HG03175 (cell line): ENCODE measurements around the gene SEMA3E.
"Not testable (repeated sequence)": the region's sequence is repeated elsewhere in the genome, so short reads cannot be mapped to it uniquely, and the experiment has no call there.

ENCODE experiments used
- ATAC-seq: cut with Tn5 transposase; IDR thresholded peaks from one replicate; pipeline ENCODE4 v1.9.1; 2021; ENCODE audit warnings: mild to moderate bottlenecking, moderate library complexity; ENCODE audit not compliant: unreplicated experiment

SEMA3E gene

DNA sequence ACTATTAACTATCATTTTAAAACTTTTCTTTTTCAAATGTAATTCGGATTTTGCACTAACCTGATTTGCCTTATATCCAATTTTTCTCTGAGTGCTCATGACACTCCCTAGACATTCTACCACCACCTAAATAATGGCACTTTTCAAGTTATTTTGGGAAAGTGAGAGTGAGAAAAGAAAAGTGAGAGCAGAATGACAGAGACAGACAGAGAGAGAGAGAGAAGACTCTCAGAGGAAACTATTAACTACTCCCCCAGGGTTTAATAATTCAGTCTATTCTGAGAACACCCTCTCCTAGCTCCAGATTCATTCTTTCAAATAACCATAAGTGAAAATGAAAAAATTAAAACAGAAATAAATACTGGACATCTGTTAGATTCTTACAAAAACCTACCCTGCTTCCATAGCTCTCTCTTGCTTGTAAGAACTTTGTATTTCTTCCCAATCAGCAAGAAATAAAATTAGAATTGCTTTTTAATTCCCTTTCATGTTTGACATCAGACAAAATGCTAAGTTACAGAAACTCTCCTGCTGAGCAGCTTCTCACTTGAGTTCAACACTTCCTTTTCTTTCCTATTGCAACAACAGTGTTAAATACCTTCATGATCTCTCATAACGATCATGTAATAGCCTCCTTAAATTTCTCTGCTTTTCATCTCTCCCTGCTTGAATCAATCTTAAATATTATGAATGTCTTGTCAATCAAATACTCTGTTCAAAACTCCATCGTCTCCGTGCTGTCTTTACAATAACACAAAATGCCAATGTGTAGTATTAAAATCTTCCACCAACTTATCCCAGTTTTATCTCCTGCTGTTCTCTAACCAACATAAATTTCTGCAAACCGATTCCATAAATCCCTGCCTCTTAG lies 191.7 kb downstream of the SEMA3E start:
- no peak for ATAC-seq

DNA sequence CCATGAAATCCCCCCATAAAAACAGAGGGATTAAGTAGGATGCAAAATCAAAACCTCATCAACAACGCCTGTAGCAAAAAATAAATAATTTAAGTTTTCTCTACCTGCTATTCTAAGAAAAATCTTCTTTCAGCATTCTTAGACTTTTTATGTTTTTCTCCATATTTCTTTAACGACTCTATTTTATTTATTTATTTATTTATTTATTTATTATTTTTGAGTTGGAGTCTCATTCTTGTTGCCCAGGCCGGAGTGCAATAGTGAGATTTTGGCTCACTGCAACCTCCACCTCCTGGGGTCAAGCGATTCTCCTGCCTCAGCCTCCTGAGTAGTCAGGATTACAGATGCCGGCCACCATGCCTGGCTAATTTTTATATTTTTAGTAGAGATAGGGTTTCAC lies 192.5 kb downstream of the SEMA3E start:
- ATAC-seq = no peak

DNA sequence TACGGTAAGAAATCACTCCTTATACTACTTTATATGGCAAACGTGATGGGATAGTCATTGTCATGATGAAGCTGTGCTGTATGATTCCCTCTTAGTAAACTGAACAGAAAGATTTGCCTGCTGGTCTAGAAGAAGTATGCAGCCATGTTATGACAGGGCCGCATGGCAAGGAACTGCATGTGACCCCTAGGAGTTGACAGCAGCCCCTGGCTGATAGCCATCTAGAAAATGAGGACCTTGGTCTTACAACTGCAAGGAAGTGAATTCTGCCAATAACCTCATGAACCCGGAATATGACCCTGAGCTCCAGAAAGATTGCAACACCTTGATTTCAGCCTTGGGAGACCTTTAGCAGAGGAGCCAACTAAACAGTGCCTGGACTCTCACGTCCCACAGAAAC lies 193.3 kb downstream of the SEMA3E start:
- ATAC-seq = no peak

DNA sequence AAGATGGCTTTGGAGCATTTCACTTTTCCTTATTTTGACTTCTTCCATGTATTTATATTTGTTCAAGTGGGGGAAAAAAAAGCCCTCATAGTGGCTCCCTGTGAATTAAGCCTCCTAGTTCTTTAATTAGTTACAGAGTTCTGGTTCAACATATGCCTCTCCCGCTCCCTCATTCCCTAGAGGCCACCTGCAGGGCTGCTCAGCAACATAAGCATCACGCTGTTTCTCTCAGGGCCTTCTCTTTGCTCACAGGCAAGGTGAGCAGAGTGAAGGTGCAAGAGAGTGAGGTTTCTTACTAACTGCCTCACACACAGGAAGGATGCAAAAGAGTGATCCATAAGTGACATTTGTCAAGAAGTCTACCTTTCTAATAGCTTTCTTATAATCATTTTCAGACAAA lies 196.7 kb downstream of the SEMA3E start:
- ATAC-seq = no peak

DNA sequence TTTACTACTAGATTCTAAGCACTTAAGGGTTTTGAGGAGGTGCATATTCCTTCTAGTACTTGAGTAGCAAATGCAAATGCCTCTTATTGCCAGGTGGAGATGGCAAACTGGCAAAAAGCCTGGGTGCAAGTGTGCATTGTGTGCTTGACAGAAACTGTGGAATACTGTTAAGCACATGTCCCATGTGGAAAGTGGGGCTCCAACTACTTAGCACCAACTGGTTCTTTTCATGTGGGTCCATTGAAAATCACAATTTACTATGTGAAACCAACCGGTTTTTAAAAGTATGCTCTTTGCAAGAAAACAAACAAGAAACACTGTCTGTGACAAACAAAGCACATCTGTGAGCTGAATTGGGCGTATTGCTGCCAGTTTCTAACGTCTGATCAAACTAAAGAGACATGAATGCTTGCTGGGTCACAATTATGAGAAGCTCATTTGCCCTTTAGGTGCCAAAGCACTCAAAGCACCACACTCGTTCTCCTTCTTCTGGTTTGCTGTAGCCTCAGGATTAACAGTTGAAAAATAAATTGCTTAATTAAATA lies 197.4 kb downstream of the SEMA3E start:
- ATAC-seq = no peak

DNA sequence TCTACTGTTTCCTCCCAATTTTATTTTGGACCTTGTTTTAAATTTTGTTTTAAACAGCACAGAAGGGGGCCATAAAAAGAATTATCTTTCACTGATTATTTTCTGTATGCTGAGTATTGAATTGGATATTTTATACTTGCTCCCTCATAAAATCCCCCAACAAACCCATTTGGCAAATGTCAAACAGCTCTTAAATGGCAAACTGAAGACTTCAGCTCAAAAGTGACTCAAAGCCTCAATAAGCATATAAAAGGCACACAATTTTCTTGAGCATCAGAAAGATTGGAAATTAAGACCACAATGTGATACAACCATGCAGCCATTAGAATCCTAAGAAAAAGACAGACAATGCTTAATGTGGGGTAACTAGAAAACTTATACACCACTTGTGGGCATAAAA lies 199.2 kb downstream of the SEMA3E start:
- ATAC-seq = no peak

DNA sequence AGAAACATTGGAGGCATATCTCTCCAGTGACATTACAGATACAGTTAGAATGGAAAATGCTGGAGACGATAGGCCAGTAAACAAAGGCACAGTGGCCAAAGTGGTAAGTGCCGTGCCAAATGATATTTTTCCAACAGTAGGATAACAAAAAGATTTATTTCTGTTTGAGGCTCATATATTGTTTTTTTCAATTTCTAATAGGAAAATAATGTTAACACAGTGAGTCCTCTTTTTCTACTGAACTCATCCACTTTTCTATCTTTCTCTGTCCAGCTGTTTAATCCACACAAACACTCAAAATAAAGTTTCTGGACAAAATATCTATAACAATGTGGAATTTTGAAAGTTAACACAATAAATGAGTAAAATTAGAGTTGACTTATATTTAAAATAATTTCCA lies 201.3 kb downstream of the SEMA3E start:
- ATAC-seq = no peak

DNA sequence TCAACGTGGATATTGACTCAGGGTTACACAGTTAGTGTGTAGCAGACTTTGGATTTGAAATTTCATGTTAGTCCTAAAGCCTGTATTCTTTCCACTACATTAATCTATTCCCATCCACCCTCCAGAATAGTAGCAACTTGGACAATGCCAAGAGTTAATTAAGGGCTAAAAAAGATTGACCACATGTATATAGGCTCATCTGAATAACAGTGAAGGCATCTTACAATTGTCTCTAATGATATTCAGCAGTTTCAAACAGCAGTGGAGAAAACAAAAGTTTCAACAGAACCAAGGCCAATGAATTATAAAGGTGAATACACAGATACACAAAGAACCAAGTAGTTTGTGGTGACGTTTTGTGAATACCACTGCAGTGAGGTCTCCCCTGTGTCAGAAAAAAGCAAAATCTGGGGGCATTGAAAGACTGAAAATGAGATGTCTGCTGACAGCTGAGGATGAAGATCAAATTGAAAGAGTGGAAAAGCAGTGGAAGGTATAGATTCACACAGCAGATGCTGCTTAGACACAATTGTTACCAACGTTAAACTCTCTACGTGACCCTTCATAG lies 202.8 kb downstream of the SEMA3E start:
- ATAC-seq = no peak

DNA sequence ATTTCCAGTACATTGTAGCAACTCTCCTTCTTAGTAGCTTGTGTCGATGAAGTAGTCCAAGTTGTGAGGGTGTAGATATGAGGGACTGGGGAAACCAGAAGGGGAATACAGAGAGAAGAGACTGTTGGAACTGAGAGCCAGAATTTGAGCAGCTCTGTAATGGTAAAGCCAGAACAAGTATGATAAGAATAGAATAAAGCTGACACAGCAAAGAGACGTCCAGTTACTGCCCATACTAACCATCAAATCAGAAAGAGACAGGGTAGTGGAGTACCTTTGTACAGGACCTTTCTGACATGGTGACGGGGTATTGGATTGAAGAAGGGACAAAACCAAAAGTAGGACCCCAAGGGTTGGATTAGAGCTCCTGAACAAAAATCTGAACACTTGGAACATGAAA lies 206.0 kb downstream of the SEMA3E start:
- ATAC-seq = no peak

DNA sequence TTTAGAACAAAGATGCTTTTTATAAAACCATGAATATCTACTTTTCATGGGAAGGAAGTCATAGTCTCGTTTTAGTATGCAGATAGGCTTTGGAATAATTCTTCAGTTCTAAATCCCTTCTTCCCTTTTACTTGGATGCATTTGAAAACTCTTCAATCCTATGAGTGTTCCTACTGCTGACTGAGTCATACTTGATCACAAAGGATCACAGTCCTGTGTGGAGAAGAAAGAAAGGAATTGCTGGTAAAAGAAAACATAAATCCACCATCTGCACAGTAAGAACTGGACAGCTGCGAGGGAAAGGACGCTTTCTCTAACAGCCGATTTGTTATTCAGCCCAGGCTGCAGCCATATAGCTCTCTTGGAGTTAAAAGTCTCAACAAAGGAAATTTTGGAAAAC lies 209.9 kb downstream of the SEMA3E start:
- ATAC-seq = no peak

DNA sequence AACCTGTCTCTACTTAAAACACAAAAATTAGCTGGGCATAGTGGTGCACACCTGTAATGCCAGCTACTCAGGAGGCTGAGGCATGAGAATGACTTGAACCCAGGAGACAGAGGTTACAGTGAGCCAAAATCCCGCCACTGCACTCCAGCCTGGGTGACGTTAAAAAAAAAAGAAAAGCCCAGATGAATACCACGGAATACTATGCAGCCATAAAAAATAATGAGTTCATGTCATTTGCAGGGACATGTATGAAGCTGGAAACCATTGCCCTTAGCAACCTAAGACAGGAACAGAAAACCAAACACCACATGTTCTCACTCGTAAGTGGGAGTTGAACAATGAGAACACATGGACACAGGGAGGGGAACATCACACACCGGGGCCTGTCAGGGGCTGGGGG lies 218.7 kb downstream of the SEMA3E start:
- not testable (repeated sequence) for ATAC-seq

DNA sequence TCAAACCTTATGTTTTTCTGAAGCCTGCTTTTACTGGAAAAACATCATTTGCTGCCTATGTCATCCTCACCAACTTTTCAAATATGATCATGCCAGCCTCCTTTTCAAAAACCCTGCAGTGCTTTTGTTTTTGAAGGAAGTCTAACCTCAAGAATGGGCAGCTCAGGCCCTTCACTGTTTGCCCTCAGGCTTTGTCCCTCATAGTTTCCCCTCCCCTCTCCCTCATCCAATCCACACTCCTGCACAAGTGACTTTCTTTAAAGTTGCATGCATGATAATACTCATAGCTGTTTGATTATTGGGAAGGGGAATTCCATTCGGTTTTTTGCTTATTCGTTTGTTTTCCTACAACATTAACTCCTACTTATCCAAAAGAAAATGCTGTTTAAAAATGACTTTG lies 219.4 kb downstream of the SEMA3E start:
- ATAC-seq = no peak

DNA sequence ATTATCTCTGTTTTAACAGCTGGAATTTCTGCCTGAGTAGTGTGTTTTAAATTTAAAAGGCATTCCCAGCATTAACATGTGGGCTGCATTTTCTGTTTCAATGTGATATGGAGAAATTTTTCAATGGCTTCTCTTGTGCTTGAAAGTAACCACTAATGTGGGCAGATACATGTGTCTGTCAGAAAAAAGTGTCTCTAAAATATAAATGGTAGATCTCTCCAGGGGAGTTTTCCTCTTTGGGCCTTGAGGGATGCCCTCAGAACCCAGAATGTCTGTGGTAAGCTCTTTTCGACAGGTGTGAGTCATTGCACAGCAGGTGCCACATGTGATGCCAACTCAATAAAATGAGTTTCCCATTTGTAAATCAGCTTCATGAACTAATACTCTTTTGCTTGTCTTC lies 221.1 kb downstream of the SEMA3E start:
- ATAC-seq = no peak

DNA sequence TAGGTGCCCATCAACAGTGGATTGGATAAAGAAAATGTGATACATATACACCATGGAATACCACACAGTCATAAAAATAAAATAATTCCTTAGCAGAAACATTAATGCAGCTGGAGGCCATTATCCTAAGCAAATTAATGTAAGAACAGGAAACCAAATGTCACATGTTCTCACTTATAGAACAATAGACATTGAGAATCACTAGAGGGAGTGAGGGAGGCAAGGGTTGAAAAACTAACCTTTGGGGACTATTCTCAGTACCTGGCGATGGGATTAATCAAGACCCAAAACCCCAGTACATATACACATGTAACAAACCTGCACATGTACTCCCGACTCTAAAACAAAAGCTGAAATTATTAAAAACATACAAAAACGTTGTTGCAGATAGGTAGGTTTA lies 222.6 kb downstream of the SEMA3E start:
- ATAC-seq = no peak

DNA sequence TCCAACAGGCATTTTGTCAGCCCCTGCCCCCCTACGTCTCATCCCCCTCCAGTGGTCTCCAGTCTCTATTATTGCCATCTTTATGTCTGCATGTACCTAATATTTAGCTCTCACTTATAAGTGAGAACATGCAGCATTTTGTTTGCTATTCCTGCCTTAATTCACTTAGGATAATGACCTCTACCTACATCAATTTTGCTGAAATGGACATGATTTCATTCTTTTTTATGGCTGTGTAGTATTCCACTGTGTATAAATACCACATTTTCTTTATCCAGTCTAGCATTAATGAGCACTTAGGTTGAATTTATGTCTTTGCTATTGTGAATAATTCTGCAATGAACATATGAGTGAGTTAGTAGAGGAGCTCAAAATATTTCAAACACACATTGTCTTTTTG lies 229.9 kb downstream of the SEMA3E start:
- ATAC-seq = no peak

DNA sequence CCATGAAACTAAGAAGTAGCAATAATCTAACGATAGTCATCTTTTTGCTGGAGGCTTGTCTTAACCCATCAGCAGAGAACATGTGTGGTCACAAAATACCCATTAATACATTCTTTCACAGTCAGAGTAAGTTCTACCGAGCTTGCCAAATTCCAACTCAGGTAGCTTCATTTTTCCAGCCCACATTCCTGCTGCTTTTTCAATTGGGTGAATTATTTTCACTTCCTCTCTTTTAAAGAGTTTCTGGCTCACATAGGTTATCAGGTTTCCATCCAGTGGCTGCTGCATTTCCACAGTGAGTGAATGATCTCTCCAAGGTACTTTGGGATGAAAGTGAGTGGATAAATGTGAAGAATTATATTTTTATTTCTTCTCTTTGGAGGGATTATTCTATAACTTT lies 233.1 kb downstream of the SEMA3E start:
- ATAC-seq = no peak

DNA sequence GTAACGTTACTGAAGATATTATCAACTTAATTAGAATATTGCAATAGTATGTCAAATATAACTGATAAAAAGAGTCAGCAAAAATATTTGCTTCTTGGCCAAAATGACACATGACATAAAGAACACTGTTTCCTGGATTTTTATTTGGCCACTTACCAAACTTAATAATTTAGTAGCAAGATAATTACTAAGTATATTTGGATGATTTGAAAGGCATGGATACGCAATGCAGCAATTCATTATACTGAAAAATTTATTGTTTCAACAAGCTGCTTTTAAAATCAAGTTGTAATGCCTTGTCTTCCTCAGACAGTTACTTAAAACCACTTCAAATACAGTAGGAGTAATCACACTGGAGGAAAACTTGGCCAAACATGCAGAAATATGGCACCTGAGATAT lies 234.0 kb downstream of the SEMA3E start:
- no peak for ATAC-seq

DNA sequence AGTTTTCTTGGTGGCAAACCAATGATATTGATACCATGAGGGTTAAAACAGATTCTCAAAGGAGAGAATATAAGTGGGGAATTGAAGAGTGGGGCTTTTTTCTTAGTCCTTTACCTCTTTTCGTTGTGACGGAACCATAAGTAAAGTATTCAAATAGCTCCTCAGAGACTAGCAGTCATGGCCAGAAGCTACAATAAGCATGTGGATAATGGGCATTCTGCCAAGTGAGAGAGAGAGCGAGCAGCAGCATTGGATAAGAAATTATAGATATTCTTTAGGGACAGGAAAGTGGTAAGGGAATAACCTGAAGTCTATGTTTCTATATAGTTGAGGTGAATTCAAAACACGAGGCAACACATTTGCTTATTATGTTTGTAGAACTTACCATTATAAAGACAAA lies 235.1 kb downstream of the SEMA3E start:
- no peak for ATAC-seq

DNA sequence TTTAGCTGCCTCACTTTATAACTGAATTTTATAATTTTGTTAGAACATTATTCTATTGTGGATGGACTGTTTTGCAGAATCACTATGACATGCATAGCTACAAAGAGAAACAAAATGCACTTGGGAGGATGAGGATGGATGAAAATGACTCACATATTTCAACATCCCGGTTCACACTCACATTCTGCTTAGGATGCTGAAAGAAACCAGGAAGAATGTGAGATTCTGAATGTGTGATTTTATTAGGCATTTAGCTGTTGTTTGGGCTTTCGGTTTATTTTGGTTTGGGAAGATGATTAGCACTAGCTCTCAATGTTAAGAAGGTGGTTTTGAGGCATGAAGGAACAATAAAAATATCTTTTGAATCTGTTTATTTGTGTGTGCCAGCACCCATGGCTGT lies 235.5 kb downstream of the SEMA3E start:
- ATAC-seq = no peak

DNA sequence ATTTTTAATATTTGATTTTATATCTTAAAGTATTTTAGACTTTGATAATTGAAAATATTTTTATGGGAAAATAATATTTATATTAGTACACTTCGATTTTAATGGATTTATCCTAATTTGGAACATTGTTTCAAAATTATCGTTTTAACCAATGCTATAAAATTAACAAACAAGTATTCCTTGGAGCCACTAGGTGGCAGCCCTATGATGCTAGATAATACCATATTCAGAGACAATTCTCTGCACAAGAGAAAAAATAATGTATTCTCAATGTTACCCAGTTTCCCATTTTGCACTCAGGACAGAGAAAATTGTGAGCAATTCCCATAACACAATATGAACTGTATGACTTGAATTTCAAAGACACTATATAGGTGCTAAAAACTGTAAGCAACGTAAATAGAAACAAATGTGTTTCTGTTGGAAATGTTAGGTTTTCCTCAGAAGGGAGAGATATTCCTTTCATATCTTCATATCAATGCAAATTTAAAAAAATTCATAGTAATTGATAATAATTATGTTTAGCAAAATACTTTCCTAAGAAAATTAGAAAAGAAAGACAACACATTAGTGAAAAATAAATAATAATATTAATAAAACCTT lies 237.8 kb downstream of the SEMA3E start:
- ATAC-seq = no peak

DNA sequence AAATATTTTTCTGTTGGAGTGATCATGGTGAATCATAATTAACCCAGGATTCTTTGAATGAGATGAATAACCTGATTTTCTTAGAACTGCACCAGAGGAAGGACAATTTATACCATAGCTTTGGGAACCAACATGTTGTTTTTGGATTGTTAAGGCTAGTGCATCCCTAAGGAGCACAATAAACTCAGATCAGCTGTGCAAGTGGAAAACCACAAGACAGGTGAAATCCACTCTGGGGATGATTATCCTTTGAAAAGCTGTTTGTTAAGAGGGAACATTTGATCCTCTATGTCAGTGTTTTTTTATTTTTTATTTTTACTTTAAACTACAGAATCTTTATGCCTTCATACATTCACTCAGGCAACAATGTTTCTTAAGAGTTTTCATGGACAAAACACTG lies 254.2 kb downstream of the SEMA3E start:
- ATAC-seq = no peak

DNA sequence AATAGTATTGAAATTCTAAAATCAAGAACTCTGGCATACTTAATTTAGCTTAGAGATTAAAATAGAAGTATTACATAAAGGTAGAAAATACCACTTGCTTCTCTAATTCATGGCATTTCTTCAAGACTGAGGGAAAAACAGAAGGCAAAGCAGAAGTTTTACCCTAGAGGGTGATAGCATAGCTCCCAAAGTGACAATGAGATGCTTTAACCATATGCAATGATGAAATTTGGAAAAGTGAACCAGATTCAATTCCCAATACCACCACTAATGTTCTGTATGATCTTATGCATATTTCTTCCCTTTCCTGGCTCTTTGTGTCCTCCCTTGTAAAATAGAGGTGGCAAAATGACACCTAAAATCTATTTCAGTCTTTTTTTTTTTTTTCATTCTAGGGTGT lies 260.5 kb downstream of the SEMA3E start:
- no peak for ATAC-seq
